Measurements from ENCODE around the gene ITGA11. TPM values are rescaled to one million over a fixed set of nuclear protein-coding genes. Genes with fewer than 3 reads are reported as not detected.

ITGA11 gene
- total RNA-seq, 2 experiments from 2014 or later = 1.7 to 3.6 TPM

DNA sequence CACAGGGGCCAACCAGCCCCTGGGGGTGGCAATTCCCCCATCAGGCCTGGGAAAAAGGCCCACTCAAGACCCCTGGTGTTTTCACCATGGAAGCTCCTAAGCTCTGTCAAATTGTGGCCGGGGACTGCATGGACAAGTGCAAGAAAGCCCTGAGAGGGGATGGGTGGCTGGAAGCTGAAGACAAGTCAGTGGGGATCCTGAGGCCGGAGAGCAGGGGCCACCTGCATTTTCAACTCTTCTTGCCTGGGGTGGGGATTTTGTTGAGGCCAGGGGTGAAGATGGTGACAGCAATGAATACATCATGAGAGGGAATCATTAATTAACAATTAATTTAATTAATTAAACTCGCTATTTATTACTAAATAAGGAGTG, 120.5 kb downstream of the ITGA11 start:
- CTCF ChIA-PET = interaction anchor here (0.8 kb wide), 1 partner anchor 59 kb away, joined by 3 read pairs; no protein-coding TSS in a partner anchor
- TF ChIP-seq, protein P1, sequence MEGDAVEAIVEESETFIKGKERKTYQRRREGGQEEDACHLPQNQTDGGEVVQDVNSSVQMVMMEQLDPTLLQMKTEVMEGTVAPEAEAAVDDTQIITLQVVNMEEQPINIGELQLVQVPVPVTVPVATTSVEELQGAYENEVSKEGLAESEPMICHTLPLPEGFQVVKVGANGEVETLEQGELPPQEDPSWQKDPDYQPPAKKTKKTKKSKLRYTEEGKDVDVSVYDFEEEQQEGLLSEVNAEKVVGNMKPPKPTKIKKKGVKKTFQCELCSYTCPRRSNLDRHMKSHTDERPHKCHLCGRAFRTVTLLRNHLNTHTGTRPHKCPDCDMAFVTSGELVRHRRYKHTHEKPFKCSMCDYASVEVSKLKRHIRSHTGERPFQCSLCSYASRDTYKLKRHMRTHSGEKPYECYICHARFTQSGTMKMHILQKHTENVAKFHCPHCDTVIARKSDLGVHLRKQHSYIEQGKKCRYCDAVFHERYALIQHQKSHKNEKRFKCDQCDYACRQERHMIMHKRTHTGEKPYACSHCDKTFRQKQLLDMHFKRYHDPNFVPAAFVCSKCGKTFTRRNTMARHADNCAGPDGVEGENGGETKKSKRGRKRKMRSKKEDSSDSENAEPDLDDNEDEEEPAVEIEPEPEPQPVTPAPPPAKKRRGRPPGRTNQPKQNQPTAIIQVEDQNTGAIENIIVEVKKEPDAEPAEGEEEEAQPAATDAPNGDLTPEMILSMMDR (IDR thresholded peaks at IDR 0.05) = no peak
- no peak for ATAC-seq
- H3K36me3 Mint-ChIP-seq (ENCODE audit: low read depth) = no peaks in the 10 kb centered on the region
- H3K4me1 Mint-ChIP-seq (ENCODE audit: low read depth) = peaks cover 2% of the 10 kb centered on the region
- H3K27ac Mint-ChIP-seq = no peak overlapping the region
- H3K9me3 Mint-ChIP-seq = no peaks in the 10 kb centered on the region
- no peak overlapping the region for H3K4me3 Mint-ChIP-seq
- intact Hi-C loops (cut with micrococcal nuclease) = no loop called here
- H3K27me3 Mint-ChIP-seq = no peaks in the 10 kb centered on the region
- DNase-seq = no peak
- POLR2A ChIA-PET = no interaction called here

DNA sequence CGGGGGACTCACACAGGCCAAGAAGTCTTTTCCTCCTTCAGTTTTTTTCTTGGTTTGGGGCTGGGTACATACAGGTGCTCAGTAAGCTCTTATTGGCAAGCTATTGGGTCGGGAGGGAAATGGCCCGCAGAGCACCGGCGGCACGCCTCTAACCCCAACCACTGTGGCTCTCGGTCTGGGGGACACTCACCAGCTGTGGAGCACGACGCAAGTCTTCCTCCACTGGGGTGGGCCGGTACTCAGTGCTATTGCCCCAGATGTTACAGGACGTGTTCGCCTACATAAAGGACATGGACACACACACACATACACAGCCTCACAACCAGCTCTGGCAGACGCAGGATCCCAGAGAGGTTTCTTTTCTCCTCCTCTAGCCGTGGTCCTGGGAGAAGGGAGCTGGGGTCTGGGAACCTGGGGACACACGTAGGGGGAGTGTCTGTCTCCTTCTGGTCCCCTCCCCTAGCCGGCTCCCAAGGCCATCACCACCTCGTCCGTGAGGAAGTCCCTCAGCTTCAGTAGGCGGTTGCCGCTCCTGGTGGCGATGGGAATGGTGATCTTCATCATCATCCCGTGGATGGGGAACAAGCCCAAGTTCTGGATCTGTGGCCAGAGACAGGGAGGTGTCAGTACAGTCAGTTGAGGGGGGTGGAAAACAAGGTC, 121.0 kb downstream of the ITGA11 start:
- TF ChIP-seq, protein P1 (IDR thresholded peaks at IDR 0.05) = no peak
- H3K27ac Mint-ChIP-seq = no peak overlapping the region
- intact Hi-C loops (cut with micrococcal nuclease) = no loop called here
- POLR2A ChIA-PET = no interaction called here
- no peak overlapping the region for H3K4me3 Mint-ChIP-seq
- peaks cover 7% of the 10 kb centered on the region for H3K4me1 Mint-ChIP-seq (ENCODE audit: low read depth)
- DNase-seq (no peak), ATAC-seq (no peak)
- no peaks in the 10 kb centered on the region for H3K9me3 Mint-ChIP-seq
- H3K36me3 Mint-ChIP-seq (ENCODE audit: low read depth) = no peaks in the 10 kb centered on the region
- peaks cover 1% of the 10 kb centered on the region for H3K27me3 Mint-ChIP-seq
- CTCF ChIA-PET = interaction anchor here (0.8 kb wide), 1 partner anchor 58 kb away, joined by 3 read pairs; no protein-coding TSS in a partner anchor

DNA sequence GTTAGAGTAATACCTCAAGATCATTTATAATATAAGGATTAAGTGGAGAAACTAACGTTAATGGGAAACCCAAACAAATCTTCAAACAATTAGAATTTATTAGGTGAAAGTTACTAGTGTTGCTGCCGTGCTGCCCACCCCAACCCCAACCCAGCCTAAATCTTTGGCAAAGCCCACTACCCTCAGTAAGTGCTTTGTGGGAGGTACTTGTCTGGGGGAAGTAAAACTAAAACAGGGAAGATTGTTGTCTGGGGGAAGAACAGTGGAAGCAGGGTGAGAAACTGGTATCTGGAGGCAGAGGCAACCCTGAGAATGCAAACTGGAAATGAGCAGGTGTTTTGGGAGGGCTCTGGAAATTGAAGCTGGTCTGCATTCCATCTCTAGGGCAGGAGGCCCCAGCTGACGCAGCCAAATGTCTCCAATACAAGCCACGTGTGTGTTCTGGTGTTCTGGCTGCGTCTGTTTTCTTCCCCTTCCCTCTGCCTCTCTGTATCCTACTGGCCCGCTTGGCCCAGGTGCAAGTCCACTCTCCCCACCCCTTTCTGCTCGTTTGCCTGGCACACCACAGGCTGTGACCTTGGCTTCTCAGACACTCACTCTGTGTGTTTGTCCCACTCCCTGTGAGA, 121.7 kb downstream of the ITGA11 start:
- peaks cover 1% of the 10 kb centered on the region for H3K27me3 Mint-ChIP-seq
- DNase-seq = no peak
- no peaks in the 10 kb centered on the region for H3K36me3 Mint-ChIP-seq (ENCODE audit: low read depth)
- no peak overlapping the region for H3K27ac Mint-ChIP-seq
- H3K4me3 Mint-ChIP-seq = no peak overlapping the region
- POLR2A ChIA-PET = no interaction called here
- TF ChIP-seq, protein P1 (IDR thresholded peaks at IDR 0.05) = no peak
- peaks cover 7% of the 10 kb centered on the region for H3K4me1 Mint-ChIP-seq (ENCODE audit: low read depth)
- no peaks in the 10 kb centered on the region for H3K9me3 Mint-ChIP-seq
- ATAC-seq = no peak
- CTCF ChIA-PET = interaction anchor here (4.4 kb wide), 1 partner anchor 73 kb away, joined by 59 read pairs; no protein-coding TSS in a partner anchor
- intact Hi-C loops (cut with micrococcal nuclease) = no loop called here

DNA sequence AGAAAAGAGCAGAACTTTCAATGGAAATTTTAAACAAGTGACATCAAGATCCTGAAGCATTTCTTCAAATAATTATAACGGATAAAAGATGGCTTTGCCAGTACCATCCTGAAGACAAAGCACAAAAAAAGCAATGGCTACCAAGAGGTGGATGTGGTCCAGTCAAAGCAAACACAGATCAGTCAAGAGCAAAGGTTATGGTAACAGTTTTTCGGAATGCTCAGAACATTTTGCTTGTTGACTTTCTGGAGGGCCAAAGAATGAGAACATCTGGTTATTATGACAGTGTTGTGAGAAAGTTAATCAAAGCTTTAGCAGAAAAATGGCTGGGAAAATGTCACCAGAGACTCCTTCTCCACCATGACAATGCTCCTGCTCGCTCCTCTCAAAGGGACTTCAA, 122.9 kb downstream of the ITGA11 start:
- H3K36me3 Mint-ChIP-seq (ENCODE audit: low read depth) = no peaks in the 10 kb centered on the region
- TF ChIP-seq, protein P1 (IDR thresholded peaks at IDR 0.05) = no peak
- POLR2A ChIA-PET = no interaction called here
- no peak for ATAC-seq
- H3K9me3 Mint-ChIP-seq = no peaks in the 10 kb centered on the region
- H3K27ac Mint-ChIP-seq = no peak overlapping the region
- no peak for DNase-seq
- peaks cover 10% of the 10 kb centered on the region for H3K4me1 Mint-ChIP-seq (ENCODE audit: low read depth)
- no peak overlapping the region for H3K4me3 Mint-ChIP-seq
- peaks cover 1% of the 10 kb centered on the region for H3K27me3 Mint-ChIP-seq
- intact Hi-C loops (cut with micrococcal nuclease) = no loop called here
- CTCF ChIA-PET = interaction anchor here (1.1 to 4.4 kb wide), 2 partner anchors 56 to 74 kb away, joined by 5 to 59 read pairs; no protein-coding TSS in a partner anchor

Data from activated CD8-positive, alpha-beta T cell treated with anti-CD3 and anti-CD28 coated beads for 36 hours (primary cell).